Lower leg skin (tissue), 3 donors: Measurements from ENCODE around the gene RETREG3.
"Not testable (repeated sequence)": the region's sequence is repeated elsewhere in the genome, so short reads cannot be mapped to it uniquely, and the experiment has no call there.

Experiments
- POLR2A ChIP-seq, 2 donors: fragments of 450-650 bp; IDR thresholded peaks; one replicate each; pipeline ENCODE4 v1.6.1; 2016 to 2017; ENCODE audit warnings: antibody characterized with exemption in 2 of 2, mild to moderate bottlenecking in 1 of 2, moderate library complexity in 1 of 2
- TF ChIP-seq, protein P1 (sequence below), 3 donors: fragments of 450-650 bp; IDR thresholded peaks; one replicate each; pipeline ENCODE4 v1.5.1; 2016; ENCODE audit warnings: antibody characterized with exemption in 3 of 3, mild to moderate bottlenecking in 3 of 3, moderate library complexity in 2 of 3

GRCh38 chr17:42627032-42627764 is 18.0 kb upstream of the RETREG3 start:
- TF ChIP-seq POLR2A (IDR thresholded peaks at IDR 0.05) = not testable (repeated sequence)
- TF ChIP-seq, protein P1, sequence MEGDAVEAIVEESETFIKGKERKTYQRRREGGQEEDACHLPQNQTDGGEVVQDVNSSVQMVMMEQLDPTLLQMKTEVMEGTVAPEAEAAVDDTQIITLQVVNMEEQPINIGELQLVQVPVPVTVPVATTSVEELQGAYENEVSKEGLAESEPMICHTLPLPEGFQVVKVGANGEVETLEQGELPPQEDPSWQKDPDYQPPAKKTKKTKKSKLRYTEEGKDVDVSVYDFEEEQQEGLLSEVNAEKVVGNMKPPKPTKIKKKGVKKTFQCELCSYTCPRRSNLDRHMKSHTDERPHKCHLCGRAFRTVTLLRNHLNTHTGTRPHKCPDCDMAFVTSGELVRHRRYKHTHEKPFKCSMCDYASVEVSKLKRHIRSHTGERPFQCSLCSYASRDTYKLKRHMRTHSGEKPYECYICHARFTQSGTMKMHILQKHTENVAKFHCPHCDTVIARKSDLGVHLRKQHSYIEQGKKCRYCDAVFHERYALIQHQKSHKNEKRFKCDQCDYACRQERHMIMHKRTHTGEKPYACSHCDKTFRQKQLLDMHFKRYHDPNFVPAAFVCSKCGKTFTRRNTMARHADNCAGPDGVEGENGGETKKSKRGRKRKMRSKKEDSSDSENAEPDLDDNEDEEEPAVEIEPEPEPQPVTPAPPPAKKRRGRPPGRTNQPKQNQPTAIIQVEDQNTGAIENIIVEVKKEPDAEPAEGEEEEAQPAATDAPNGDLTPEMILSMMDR (IDR thresholded peaks at IDR 0.05) = not testable (repeated sequence)
